K562 (cell line): Measurements from ENCODE around the gene CMTM1. TPM values are rescaled to one million over a fixed set of nuclear protein-coding genes. Genes with fewer than 3 reads are reported as not detected.

Source experiments
- ATAC-seq: fragments of 200-7000 bp; cut with Tn5 transposase; 3 replicates; pipeline ENCODE4 v1.9.1; 2020; ENCODE audit warnings: moderate library complexity
- BruUV-seq: library from RNA; stranded (reverse); fragments of 400-500 nt; replicated peaks from 2 replicates; lab custom pipeline; 2021; lab: Mats Ljungman, UMichigan
- CTCF ChIA-PET: fragments of 300-600 bp; formaldehyde crosslinking; extraction: SDS; loops from one replicate; lab custom pipeline; 2021; ENCODE audit warnings: low intra/inter-chr PET ratio; lab: Yijun Ruan, JAX
- POLR2A ChIA-PET: fragments of 300-600, 350-650 bp; sonication (Branson Sonifier 250); formaldehyde crosslinking; extraction: SDS; loops from one replicate; lab custom pipeline; 2021; ENCODE audit warnings: antibody characterized with exemption, inconsistent platforms; lab: Yijun Ruan, JAX
- DNase-seq, 4 experiments: peaks; one replicate each; pipeline versions ENCODE4 v3.0.0 to v3.0.0-alpha.2; 2011 to 2018; ENCODE audit warnings: low spot score in 3 of 4, mixed read lengths in 3 of 4; ENCODE audit errors: extremely low read depth in 1 of 4
- FAIRE-seq: peaks from 2 replicates; lab custom pipeline; 2011; peaks lifted over from hg19 to GRCh38; lab: Jason Lieb, UNC
- H2AFZ ChIP-seq: 2 replicates; pipeline ENCODE4 v1.6.0; 2011; ENCODE audit warnings: low read depth, low read length, control low read depth, inconsistent platforms
- H3K27ac ChIP-seq: fragments of 200-600 bp; 3 replicates; pipeline ENCODE4 v1.8.0; 2011; ENCODE audit warnings: low read depth, mild to moderate bottlenecking, control low read depth, inconsistent platforms, low read length, moderate library complexity, mixed read lengths; ENCODE audit errors: extremely low read depth
- H3K27me3 ChIP-seq, 2 experiments: fragments of 300-600 bp in 1 of 2; 2 replicates in 1 of 2; 3 replicates in 1 of 2; pipeline versions ENCODE4 v1.6.0 to v1.8.0; 2011; ENCODE audit warnings: inconsistent platforms in 2 of 2, low read length in 2 of 2, mild to moderate bottlenecking in 1 of 2, mixed read lengths in 1 of 2, moderate library complexity in 1 of 2; ENCODE audit not compliant: control insufficient read depth in 2 of 2, insufficient read depth in 2 of 2
- H3K36me3 ChIP-seq: fragments of 300-600 bp; 3 replicates; pipeline ENCODE4 v1.8.0; 2011; ENCODE audit warnings: mild to moderate bottlenecking, low read length, inconsistent platforms; ENCODE audit not compliant: control insufficient read depth, insufficient read depth
- H3K4me1 ChIP-seq, 2 experiments: fragments of 200-600 bp in 1 of 2; replicated peaks in 1 of 2; 2 replicates in 1 of 2; 3 replicates in 1 of 2; pipeline versions ENCODE4 v1.5.1 to v1.8.0; 2011; ENCODE audit warnings: inconsistent platforms in 2 of 2, low read length in 2 of 2, mild to moderate bottlenecking in 1 of 2, mixed read lengths in 1 of 2, moderate library complexity in 1 of 2; ENCODE audit not compliant: control insufficient read depth in 2 of 2, insufficient read depth in 2 of 2
- H3K4me2 ChIP-seq: 2 replicates; pipeline ENCODE4 v1.6.1; 2011; ENCODE audit warnings: low read length, control low read depth, inconsistent platforms, mixed read lengths; ENCODE audit not compliant: insufficient read depth
- H3K4me3 ChIP-seq: fragments of 200-600 bp; sonication (generic), shearing (Covaris generic); 2 replicates; pipeline ENCODE4 v1.5.1; 2016; ENCODE audit warnings: control low read depth, inconsistent platforms
- H3K79me2 ChIP-seq: fragments of 200-600 bp; 3 replicates; pipeline ENCODE4 v1.8.0; 2011; ENCODE audit warnings: low read length, inconsistent platforms; ENCODE audit not compliant: control insufficient read depth, insufficient read depth
- H3K9ac ChIP-seq, 2 experiments: 2 replicates each; pipeline versions ENCODE4 v1.6.0 to v1.6.1; 2011; ENCODE audit warnings: low read depth in 2 of 2, low read length in 2 of 2, control low read depth in 1 of 2, inconsistent platforms in 1 of 2, mild to moderate bottlenecking in 1 of 2, mixed read lengths in 1 of 2; ENCODE audit not compliant: insufficient read depth in 1 of 2
- H3K9me1 ChIP-seq: one replicate; pipeline ENCODE4 v1.6.0; 2011; ENCODE audit warnings: inconsistent platforms, mild to moderate bottlenecking, low read length, moderate library complexity; ENCODE audit not compliant: control insufficient read depth, insufficient read depth
- H3K9me3 ChIP-seq: replicated peaks from 2 replicates; pipeline ENCODE4 v1.5.1; 2011; ENCODE audit warnings: low read depth, low read length, inconsistent platforms; ENCODE audit not compliant: control insufficient read depth, insufficient read depth
- H4K20me1 ChIP-seq: replicated peaks from 2 replicates; pipeline ENCODE4 v1.6.1; 2011; ENCODE audit warnings: low read length, inconsistent platforms, mixed read lengths; ENCODE audit not compliant: control insufficient read depth, insufficient read depth
- ARID1B ChIP-seq: fragments of 450-650 bp; IDR thresholded peaks from 2 replicates; pipeline ENCODE4 v1.6.1; 2016; ENCODE audit warnings: antibody characterized with exemption, mild to moderate bottlenecking, inconsistent platforms
- ETV6 ChIP-seq, 3 experiments: fragments of 150-350 bp in 1 of 3; sonication (generic) in 1 of 3; formaldehyde crosslinking in 1 of 3; IDR thresholded peaks; 2 replicates each; pipeline versions ENCODE4 v1.6.1 to v1.8.0; 2014 to 2022; ENCODE audit warnings: borderline replicate concordance in 2 of 3, low read depth in 2 of 3, antibody characterized with exemption in 1 of 3, low read length in 1 of 3, mild to moderate bottlenecking in 1 of 3, missing genetic modification reagents in 1 of 3
- HNRNPUL1 ChIP-seq: fragments of 200-400 bp; formaldehyde crosslinking; IDR thresholded peaks from 2 replicates; pipeline ENCODE4 v1.6.1; 2017; ENCODE audit warnings: low read length
- MED1 ChIP-seq: sonication (generic); formaldehyde crosslinking; IDR thresholded peaks from 2 replicates; pipeline ENCODE4 v1.8.1; 2023; ENCODE audit warnings: missing genetic modification reagents, borderline replicate concordance
- RNF2 ChIP-seq: sonication (generic); IDR thresholded peaks from 2 replicates; pipeline ENCODE4 v1.6.1; 2016
- SAP30 ChIP-seq: fragments of 200-600 bp; sonication (generic); IDR thresholded peaks from 2 replicates; pipeline ENCODE4 v1.6.1; 2012; ENCODE audit warnings: borderline replicate concordance, low read depth, mild to moderate bottlenecking, moderate library complexity, low read length, control low read depth, inconsistent platforms; ENCODE audit not compliant: insufficient read depth, poor library complexity, severe bottlenecking
- SIN3B ChIP-seq: fragments of 450-650 bp; IDR thresholded peaks from 2 replicates; pipeline ENCODE4 v1.6.1; 2017; ENCODE audit warnings: low read depth, mild to moderate bottlenecking, moderate library complexity
- XRCC4 ChIP-seq: IDR thresholded peaks from one replicate; pipeline ENCODE4 v1.6.1; 2011; ENCODE audit not compliant: insufficient read depth, insufficient read length; ENCODE audit errors: extremely low read depth
- ZNF232 ChIP-seq: sonication (generic); formaldehyde crosslinking; IDR thresholded peaks from 2 replicates; pipeline ENCODE4 v1.8.0; 2022; ENCODE audit warnings: mild to moderate bottlenecking, missing genetic modification reagents
- ZNF324 ChIP-seq: fragments of 250-450 bp; sonication (Bioruptor Pico); IDR thresholded peaks from 2 replicates; pipeline ENCODE4 v1.4.0; 2020; ENCODE audit warnings: mild to moderate bottlenecking
- ZNF57 ChIP-seq: fragments of 450-650 bp; formaldehyde crosslinking; IDR thresholded peaks from 2 replicates; pipeline ENCODE4 v1.4.0; 2020; ENCODE audit warnings: mild to moderate bottlenecking, moderate library complexity
- WGBS: fragments of 100-300 bp; shearing (Covaris generic); methylation state at CpG from one replicate; pipeline ENCODE4 v1.1.6; 2016; ENCODE audit warnings: low coverage, mixed read lengths; ENCODE audit not compliant: insufficient coverage; ENCODE audit errors: missing lambda C conversion rate; 5-methylcytosine and 5-hydroxymethylcytosine counted together
- in situ Hi-C: fragments of 300-500 bp; cut with MboI; formaldehyde crosslinking; loops from 4 replicates; pipeline ENCODE4 v1.15.0; 2018; ENCODE audit warnings: inconsistent platforms, mixed read lengths
- intact Hi-C: fragments of 100-400 bp; cut with micrococcal nuclease; formaldehyde crosslinking; loops from 2 replicates; pipeline ENCODE4 v1.14.2; 2022
- polyA plus RNA-seq, 8 experiments: library from polyadenylated mRNA; depleted of rRNA in 4 of 8; stranded (reverse) in 5 of 8; unstranded in 3 of 8; fragments of >200 nt; fragmentation: Nextera tagmentation in 2 of 8; fragmentation: Illumina TruSeq in 1 of 8; extraction: Ambion mirVana in 2 of 8; extraction: Trizol in 1 of 8; gene quantifications; 2 replicates each; pipeline versions ENCODE4 v1.2.1 to v1.2.3, GENCODE V29; 2011 to 2014; ENCODE audit warnings: inconsistent platforms in 1 of 8, missing spikeins in 1 of 8
- total RNA-seq, 7 experiments: library from RNA; depleted of rRNA in 6 of 7; stranded (reverse); fragments of >200 nt in 6 of 7; fragmentation: Illumina TruSeq in 2 of 7; extraction: Trizol in 2 of 7; gene quantifications; 2 replicates each; pipeline versions ENCODE4 v1.2.1 to v1.2.3, GENCODE V29; 2011 to 2021; ENCODE audit warnings: low replicate concordance in 1 of 7
- TF ChIP-seq, protein P1 (sequence below): sonication (generic); formaldehyde crosslinking; IDR thresholded peaks from 2 replicates; pipeline ENCODE4 v1.8.0; 2023; ENCODE audit warnings: mild to moderate bottlenecking, missing genetic modification reagents

The CMTM1 gene
- total and polyA plus RNA-seq, 9 of the 15 experiments (the other 6 are each of a cell fraction or from before 2014, with no cell fraction given) = 0.25 to 2.6 (median 1.1) TPM; not detected in 2

DNA sequence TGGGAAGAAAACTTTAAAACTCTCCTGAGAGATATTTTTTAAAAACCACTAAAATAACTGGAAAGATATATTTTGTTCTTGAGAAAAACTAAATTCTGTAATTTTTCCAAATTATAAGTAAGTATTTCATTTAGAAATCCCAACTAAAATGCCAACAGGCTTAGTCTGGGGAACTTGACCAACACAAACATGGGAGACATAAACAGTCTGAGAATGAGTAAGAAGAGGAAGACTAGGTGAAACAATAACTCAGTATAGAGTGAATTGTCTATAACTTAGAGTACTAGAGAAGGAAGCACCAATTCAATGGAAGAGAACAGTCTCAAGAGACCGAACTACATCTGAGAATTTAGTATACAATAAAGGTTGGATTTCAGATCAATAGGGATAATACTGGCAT, 2.9 kb downstream of the CMTM1 start:
- TF ChIP-seq HNRNPUL1 (no peak), MED1 (CRISPR knock-in tag) (no peak), ZNF57 (CRISPR knock-in tag) (no peak), ZNF324 (CRISPR knock-in tag) (no peak), ARID1B (no peak), SIN3B (no peak), SAP30 (no peak), XRCC4 (no peak), RNF2 (no peak), ETV6 (IDR thresholded peaks at IDR 0.05; ENCODE audit: borderline replicate concordance in 1 of 2, low read depth in 2 of 2, low read length in 1 of 2) (no peak), ETV6 (CRISPR knock-in tag; IDR thresholded peaks at IDR 0.05; ENCODE audit: borderline replicate concordance) (no peak), ZNF232 (CRISPR knock-in tag) (no peak)
- TF ChIP-seq, protein P1, sequence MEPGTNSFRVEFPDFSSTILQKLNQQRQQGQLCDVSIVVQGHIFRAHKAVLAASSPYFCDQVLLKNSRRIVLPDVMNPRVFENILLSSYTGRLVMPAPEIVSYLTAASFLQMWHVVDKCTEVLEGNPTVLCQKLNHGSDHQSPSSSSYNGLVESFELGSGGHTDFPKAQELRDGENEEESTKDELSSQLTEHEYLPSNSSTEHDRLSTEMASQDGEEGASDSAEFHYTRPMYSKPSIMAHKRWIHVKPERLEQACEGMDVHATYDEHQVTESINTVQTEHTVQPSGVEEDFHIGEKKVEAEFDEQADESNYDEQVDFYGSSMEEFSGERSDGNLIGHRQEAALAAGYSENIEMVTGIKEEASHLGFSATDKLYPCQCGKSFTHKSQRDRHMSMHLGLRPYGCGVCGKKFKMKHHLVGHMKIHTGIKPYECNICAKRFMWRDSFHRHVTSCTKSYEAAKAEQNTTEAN (CRISPR knock-in tag) = no peak
- 82% methylated on average over 1 of the region's 1 CpG for WGBS
- no peak overlapping the region for H3K9ac ChIP-seq
- H3K9me1 ChIP-seq = no peaks in the 10 kb centered on the region
- ChIA-PET CTCF (no interaction called here), POLR2A (interaction anchor here (0.9 to 2.0 kb wide), 4 partner anchors 10 to 13 kb away, joined by 3 to 14 read pairs (median 4); partner anchors contain the start of gene CMTM2)
- no peaks in the 10 kb centered on the region for H3K79me2 ChIP-seq
- no peaks in the 10 kb centered on the region for H3K9me3 ChIP-seq
- no peak overlapping the region for H2AFZ ChIP-seq
- no peak overlapping the region for H3K4me2 ChIP-seq
- no peak for FAIRE-seq
- DNase-seq = no peak
- H3K36me3 ChIP-seq = peaks cover 24% of the 10 kb centered on the region; the same call in 1 of the 3 replicates
- in situ Hi-C loops (no loop called here), intact Hi-C loops (no loop called here)
- no peak overlapping the region for H3K4me3 ChIP-seq
- no peaks in the 10 kb centered on the region for H3K27me3 ChIP-seq
- no peak for ATAC-seq
- peaks cover 8 to 10% of the 10 kb centered on the region in 2 experiments; a peak in 4 of 5 replicates for H3K4me1 ChIP-seq
- no TSS peak for BruUV-seq
- H4K20me1 ChIP-seq = no peaks in the 10 kb centered on the region
- no peak overlapping the region for H3K27ac ChIP-seq
